Kidney (tissue), 14 donors: ENCODE results near the gene TRPC4AP. TPM values are rescaled to one million over a fixed set of nuclear protein-coding genes. Genes with fewer than 3 reads are reported as not detected.

Source experiments
- DNase-seq, 5 donors: peaks; one replicate each; pipeline ENCODE4 v3.0.0-alpha.2; 2013 to 2020
- FAIRE-seq: peaks from 2 replicates; lab custom pipeline; 2012; peaks lifted over from hg19 to GRCh38; lab: Jason Lieb, UNC
- H3K27ac ChIP-seq, 2 donors: one replicate each; pipeline ENCODE4 v1.7.0; 2013; ENCODE audit warnings: low read depth in 2 of 2, low read length in 2 of 2, inconsistent platforms in 1 of 2
- H3K27me3 ChIP-seq: one replicate; pipeline ENCODE4 v1.7.1; 2013; ENCODE audit warnings: low read length, inconsistent platforms; ENCODE audit not compliant: control insufficient read depth, insufficient read depth
- H3K36me3 ChIP-seq, 3 donors: one replicate each; pipeline versions ENCODE4 v1.7.0 to v1.7.1; 2013; ENCODE audit warnings: low read length in 3 of 3, control low read depth in 1 of 3, inconsistent platforms in 1 of 3; ENCODE audit not compliant: insufficient read depth in 3 of 3, control insufficient read depth in 2 of 3
- H3K4me1 ChIP-seq, 3 donors: one replicate each; pipeline versions ENCODE4 v1.7.0 to v1.7.1; 2013; ENCODE audit warnings: low read length in 3 of 3, inconsistent platforms in 1 of 3, low read depth in 1 of 3; ENCODE audit not compliant: control insufficient read depth in 2 of 3, insufficient read depth in 2 of 3
- H3K4me3 ChIP-seq, 3 donors: one replicate each; pipeline versions ENCODE4 v1.7.0 to v1.8.1; 2013; ENCODE audit warnings: low read length in 3 of 3, control low read depth in 1 of 3, inconsistent platforms in 1 of 3
- H3K9ac ChIP-seq, 3 donors: one replicate each; pipeline versions ENCODE4 v1.7.0 to v1.7.1; 2013; ENCODE audit warnings: low read length in 3 of 3, control low read depth in 1 of 3, inconsistent platforms in 1 of 3
- H3K9me3 ChIP-seq, 3 donors: one replicate each; pipeline versions ENCODE4 v1.7.0 to v1.7.1; 2013; ENCODE audit warnings: low read length in 3 of 3, control low read depth in 1 of 3, inconsistent platforms in 1 of 3; ENCODE audit not compliant: control insufficient read depth in 2 of 3, insufficient read depth in 1 of 3
- CTCF ChIP-seq: IDR thresholded peaks from 3 replicates; pipeline ENCODE4 v1.5.1; 2012; ENCODE audit warnings: mild to moderate bottlenecking, moderate library complexity, borderline replicate concordance; ENCODE audit not compliant: insufficient read depth; ENCODE audit errors: extremely low read depth
- intact Hi-C: fragments of 100-400 bp; cut with DNase I; formaldehyde crosslinking; loops from one replicate; pipeline ENCODE4 v1.11.1; 2022
- polyA plus RNA-seq: library from polyadenylated mRNA; stranded (reverse); fragments of 350-450 nt; fragmentation: Illumina TruSeq; extraction: RNeasy Lipid Tissue Mini Kit (QIAGEN cat#74804); gene quantifications from one replicate; pipeline ENCODE4 v1.2.3, GENCODE V29; 2014; ENCODE audit warnings: low read depth, low replicate concordance; ENCODE audit not compliant: insufficient read depth
- total RNA-seq: library from RNA; stranded (reverse); fragmentation: NEBNext Ultra II Directional; extraction: Animal tissue kit (Norgen Biotek cat#: 25700); gene quantifications from one replicate; pipeline ENCODE4 v1.2.1, GENCODE V29; 2021
- donor health status: control.
- donor health status: control.
- donor health status: control.
- donor health status: control.
- donor health status: control.
- donor health status: DM: yes; HTN: yes; CAD: no.
- donor health status: Normal renal cell carcinoma (clear cell type).

The TRPC4AP gene
- total and polyA plus RNA-seq, 2 donors from 2014 or later, result 36.5 to 51.2 TPM

- no peak for TF ChIP-seq CTCF
- no peak overlapping the region for H3K27ac ChIP-seq
- intact Hi-C loops, result no loop called here
- H3K27me3 ChIP-seq, result no peaks in the 10 kb centered on the region
- H3K4me3 ChIP-seq, result no peak overlapping the region
- H3K4me1 ChIP-seq, result no peaks in the 10 kb centered on the region
- no peaks in the 10 kb centered on the region for H3K9me3 ChIP-seq
- DNase-seq (no peak), FAIRE-seq (no peak)
- no peaks in the 10 kb centered on the region for H3K36me3 ChIP-seq
- H3K9ac ChIP-seq, result no peak overlapping the region
These were observed 12.2 kb upstream of the TRPC4AP start for GRCh38 chr20:35104685-35105295.

- Histone ChIP-seq H3K4me1 (no peaks in the 10 kb centered on the region), H3K9ac (no peak overlapping the region), H3K4me3 (no peak overlapping the region), H3K27ac (no peak overlapping the region), H3K36me3 (no peaks in the 10 kb centered on the region), H3K27me3 (no peaks in the 10 kb centered on the region), H3K9me3 (no peaks in the 10 kb centered on the region)
- FAIRE-seq (no peak), DNase-seq (no peak)
- intact Hi-C loops, result no loop called here
- no peak for TF ChIP-seq CTCF
These were observed 9.0 kb upstream of the TRPC4AP start for GRCh38 chr20:35101620-35102019.

- H3K9ac ChIP-seq, result peak overlapping the region in 1 of 3 donors; percentile 96
- H3K27ac ChIP-seq, result peak overlapping the region; percentile 61 to 87
- H3K4me1 ChIP-seq, result peaks cover 0 to 13% (median 6%) of the 10 kb centered on the region in 3 donors
- no peaks in the 10 kb centered on the region for H3K9me3 ChIP-seq
- FAIRE-seq, result no peak
- H3K36me3 ChIP-seq, result no peaks in the 10 kb centered on the region
- intact Hi-C loops, result no loop called here
- no peaks in the 10 kb centered on the region for H3K27me3 ChIP-seq
- no peak for DNase-seq
- TF ChIP-seq CTCF, result no peak
- H3K4me3 ChIP-seq, result peak overlapping the region in 2 of 3 donors; percentile 74 to 89
These were observed 769 bp upstream of the TRPC4AP start for GRCh38 chr20:35093267-35093884.
